Ovary (tissue), 3 donors: ENCODE measurements around the gene TMC2.

ENCODE experiments used
- CTCF ChIP-seq, 3 donors: fragments of 450-650 bp in 2 of 3; fragments of 200-600 bp in 1 of 3; IDR thresholded peaks; one replicate each; pipeline versions ENCODE4 v1.5.1 to v1.8.0; 2016 to 2022; ENCODE audit warnings: antibody characterized with exemption in 3 of 3, mild to moderate bottlenecking in 1 of 3
- EP300 ChIP-seq: sonication (generic); formaldehyde crosslinking; IDR thresholded peaks from one replicate; pipeline ENCODE4 v1.6.1; 2017; ENCODE audit warnings: antibody characterized with exemption
- POLR2A ChIP-seq: fragments of 450-650 bp; IDR thresholded peaks from one replicate; pipeline ENCODE4 v1.6.1; 2017; ENCODE audit warnings: antibody characterized with exemption, mild to moderate bottlenecking, moderate library complexity
- donor health status: DM: no; HTN: no; CAD: no.

DNA sequence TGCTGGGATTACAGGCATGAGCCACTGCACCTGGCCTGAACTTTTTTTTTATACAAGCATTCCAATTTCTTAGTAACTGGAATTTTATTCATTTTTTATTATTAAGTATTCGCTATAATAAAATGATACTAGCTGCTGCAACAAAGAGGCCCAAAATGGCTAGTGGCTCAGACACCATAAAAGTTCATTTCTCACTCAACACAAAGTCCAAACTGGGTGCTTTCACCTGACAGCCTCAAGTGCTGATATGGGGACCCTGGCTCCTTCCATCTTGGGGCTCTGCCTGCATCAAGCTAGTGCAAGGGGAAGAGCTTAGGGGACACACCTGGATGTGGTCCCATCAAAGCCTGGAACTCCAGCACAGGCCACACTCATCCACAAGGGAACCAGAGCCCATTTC lies 103.9 kb downstream of the TMC2 start:
- TF ChIP-seq CTCF (IDR thresholded peaks at IDR 0.05), result no peak
- TF ChIP-seq POLR2A, result no peak
- TF ChIP-seq EP300, result no peak
